Cardiac fibroblast (primary cell): ENCODE results near the gene CAMTA1.

ENCODE experiments used
- DNase-seq, 2 donors: peaks; one replicate each; pipeline versions ENCODE4 v3.0.0 to v3.0.0-alpha.2; 2010; ENCODE audit warnings: low read depth in 2 of 2
- H3K4me3 ChIP-seq, 2 donors: replicated peaks in 1 of 2; 1 replicate in 1 of 2; 2 replicates in 1 of 2; pipeline ENCODE4 v1.5.1; 2011; ENCODE audit warnings: low read depth in 2 of 2, low read length in 2 of 2, mild to moderate bottlenecking in 2 of 2, moderate library complexity in 1 of 2
- TF ChIP-seq, protein P1 (sequence below): IDR thresholded peaks from one replicate; pipeline ENCODE4 v1.5.1; 2011; ENCODE audit warnings: low read depth, mild to moderate bottlenecking, low read length, inconsistent platforms

Gene CAMTA1

DNA sequence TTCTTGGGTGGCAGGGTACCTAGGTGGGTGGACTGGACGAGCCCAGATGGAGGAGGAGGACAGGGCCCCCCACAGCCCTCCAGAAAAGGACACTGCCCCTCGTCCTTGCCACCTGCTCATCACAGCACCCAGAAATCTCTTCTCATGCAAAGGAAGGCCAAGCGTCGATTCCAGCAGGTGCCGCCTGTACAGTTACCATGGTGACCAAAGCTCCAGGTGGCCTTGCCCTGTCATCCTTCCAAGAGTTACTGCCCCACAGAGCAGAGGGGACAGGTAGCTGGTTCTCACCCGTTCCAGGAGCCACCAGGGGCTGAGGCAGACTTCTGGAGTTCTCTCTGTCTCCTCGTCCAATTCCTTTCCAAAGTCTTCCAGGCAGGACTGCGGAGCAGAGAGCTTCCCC lies 865.9 kb downstream of the CAMTA1 start:
- no peak for DNase-seq
- H3K4me3 ChIP-seq = no peak overlapping the region
- TF ChIP-seq, protein P1, sequence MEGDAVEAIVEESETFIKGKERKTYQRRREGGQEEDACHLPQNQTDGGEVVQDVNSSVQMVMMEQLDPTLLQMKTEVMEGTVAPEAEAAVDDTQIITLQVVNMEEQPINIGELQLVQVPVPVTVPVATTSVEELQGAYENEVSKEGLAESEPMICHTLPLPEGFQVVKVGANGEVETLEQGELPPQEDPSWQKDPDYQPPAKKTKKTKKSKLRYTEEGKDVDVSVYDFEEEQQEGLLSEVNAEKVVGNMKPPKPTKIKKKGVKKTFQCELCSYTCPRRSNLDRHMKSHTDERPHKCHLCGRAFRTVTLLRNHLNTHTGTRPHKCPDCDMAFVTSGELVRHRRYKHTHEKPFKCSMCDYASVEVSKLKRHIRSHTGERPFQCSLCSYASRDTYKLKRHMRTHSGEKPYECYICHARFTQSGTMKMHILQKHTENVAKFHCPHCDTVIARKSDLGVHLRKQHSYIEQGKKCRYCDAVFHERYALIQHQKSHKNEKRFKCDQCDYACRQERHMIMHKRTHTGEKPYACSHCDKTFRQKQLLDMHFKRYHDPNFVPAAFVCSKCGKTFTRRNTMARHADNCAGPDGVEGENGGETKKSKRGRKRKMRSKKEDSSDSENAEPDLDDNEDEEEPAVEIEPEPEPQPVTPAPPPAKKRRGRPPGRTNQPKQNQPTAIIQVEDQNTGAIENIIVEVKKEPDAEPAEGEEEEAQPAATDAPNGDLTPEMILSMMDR = no peak

DNA sequence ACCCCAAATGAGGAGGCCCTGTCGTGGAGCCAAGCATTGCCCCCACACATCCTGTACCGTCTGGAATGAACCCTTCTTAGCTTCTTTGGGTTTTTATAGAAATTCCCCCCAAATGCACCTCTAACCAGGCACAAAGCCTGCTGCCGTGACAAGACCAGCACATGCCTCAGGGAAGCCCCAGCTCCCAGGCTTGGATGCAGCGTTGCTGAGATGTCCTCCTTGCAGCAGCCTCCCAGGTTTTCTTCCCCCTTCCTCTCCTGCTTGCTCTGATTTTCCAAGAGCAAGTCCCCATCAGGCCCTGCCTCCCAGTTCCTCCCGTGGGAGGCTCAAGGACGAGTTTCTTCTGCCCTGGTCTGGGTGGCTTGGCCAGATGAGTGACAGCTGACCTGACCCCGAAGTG lies 866.8 kb downstream of the CAMTA1 start:
- TF ChIP-seq, protein P1 = no peak
- DNase-seq = no peak

DNA sequence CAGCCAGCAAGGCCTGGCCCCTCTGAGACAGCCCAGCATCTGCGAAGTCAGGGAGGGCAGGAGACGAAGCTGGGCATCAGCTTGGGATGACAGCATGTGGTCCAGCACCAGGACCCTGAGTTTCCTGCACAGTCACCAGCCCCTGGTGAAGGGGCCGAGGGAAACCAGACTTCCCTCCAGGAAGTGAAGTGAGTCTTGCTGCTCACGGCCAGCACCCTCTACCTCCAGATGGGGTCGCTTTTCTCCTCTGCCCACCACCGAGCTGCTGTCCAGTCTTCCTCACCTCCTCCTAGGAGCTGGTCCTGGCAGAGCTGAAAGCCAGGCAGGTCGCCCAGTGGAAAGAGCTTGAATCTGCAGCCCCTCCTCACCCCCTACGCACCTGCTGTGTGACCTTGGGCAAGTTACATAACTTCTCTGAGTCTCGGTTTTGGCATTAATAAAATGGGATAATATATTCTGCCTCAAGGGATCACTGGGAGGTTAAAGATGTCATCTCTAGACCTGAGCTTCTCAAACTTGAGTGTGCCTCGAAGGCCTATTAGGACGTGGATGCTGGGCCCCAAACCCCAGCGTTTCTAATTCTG lies 867.4 kb downstream of the CAMTA1 start:
- no peak overlapping the region for H3K4me3 ChIP-seq
- no peak for DNase-seq
- TF ChIP-seq, protein P1 = no peak

More for the DNA sequence above, 866.8 kb downstream of the CAMTA1 start:
- no peak overlapping the region for H3K4me3 ChIP-seq

DNA sequence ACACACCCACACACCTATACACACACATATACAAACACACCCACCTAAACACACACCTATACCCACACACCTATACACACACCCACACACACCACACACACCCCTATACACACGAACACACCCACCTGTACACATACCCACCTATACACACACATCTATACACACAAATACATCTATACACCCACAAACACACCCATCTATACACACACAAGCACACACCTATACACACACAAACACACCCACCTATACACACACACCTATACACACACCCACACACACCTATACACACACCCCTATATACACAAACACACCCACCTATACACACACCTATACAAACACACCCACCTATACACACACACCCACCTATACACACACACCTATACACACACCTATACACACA lies 869.5 kb downstream of the CAMTA1 start:
- H3K4me3 ChIP-seq = no peak overlapping the region
- TF ChIP-seq, protein P1 = no peak
- DNase-seq = no peak

DNA sequence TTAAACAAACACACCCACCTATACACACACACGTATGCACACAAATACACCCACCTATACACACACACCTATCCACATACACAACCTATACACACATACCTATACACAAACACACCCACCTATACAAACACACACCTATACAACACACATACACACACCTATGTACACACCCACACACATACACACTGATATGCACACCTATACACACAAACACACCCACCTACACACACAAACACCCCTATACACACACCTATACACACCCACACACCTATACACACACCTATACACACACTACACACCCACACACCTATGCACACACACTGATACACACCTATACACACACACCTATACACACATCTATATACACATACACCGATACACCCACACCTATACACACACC lies 870.1 kb downstream of the CAMTA1 start:
- DNase-seq = no peak
- H3K4me3 ChIP-seq = no peak overlapping the region
- TF ChIP-seq, protein P1 = no peak

DNA sequence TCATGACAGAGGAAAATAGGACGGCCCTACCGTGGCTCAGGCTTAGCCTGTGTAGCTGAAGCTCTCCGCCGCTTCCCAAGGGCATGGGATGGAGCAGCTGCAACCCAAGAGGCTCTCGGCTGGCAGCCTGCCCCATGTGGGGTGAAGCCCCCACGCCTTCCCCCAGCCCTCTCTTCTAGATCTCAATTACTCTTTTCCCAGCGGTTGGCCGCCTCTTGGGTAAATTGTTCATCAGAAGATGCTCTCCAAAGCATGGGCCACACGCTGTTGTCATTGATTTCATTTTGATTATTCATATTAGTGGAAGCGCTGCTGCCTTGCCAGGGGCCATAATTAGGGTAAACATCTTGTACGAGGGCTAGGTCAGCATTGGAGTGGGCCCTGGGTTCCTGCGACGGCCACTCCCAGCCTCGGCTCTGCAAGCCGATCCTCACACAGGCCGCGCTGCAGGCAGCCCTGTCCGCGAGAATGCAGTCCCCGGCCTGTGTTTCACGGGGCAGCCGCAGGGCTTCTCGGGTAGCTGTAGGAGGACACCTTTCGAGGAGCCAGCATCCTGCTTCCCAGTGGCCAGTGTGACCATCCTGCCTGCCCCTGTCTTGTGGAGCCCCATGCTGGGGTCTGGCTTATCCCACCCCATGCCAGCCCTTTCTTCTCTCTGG lies 871.4 kb downstream of the CAMTA1 start:
- no peak overlapping the region for H3K4me3 ChIP-seq
- TF ChIP-seq, protein P1 = no peak
- no peak for DNase-seq
